GM12801 (cell line): ENCODE measurements around the gene DPF3.

Experiments
- CTCF ChIP-seq: IDR thresholded peaks from one replicate; pipeline ENCODE4 v1.5.1; 2011; ENCODE audit warnings: control low read depth; ENCODE audit not compliant: insufficient read length; ENCODE audit errors: extremely low read depth

Gene DPF3

GRCh38 chr14:72863216-72864006, 30.5 kb downstream of the DPF3 start:
- TF ChIP-seq CTCF, result no peak

GRCh38 chr14:72856530-72857266, 37.2 kb downstream of the DPF3 start:
- no peak for TF ChIP-seq CTCF

- TF ChIP-seq CTCF, result no peak
Observed at GRCh38 chr14:72855913-72856312, 38.0 kb downstream of the DPF3 start.

- no peak for TF ChIP-seq CTCF
Observed at GRCh38 chr14:72852194-72852593, 41.7 kb downstream of the DPF3 start.

- no peak for TF ChIP-seq CTCF
Observed at GRCh38 chr14:72851635-72852034, 42.3 kb downstream of the DPF3 start.

GRCh38 chr14:72850360-72850759, 43.5 kb downstream of the DPF3 start:
- TF ChIP-seq CTCF, result no peak

GRCh38 chr14:72849222-72849621, 44.7 kb downstream of the DPF3 start:
- no peak for TF ChIP-seq CTCF
